ENCODE data around the gene PTGR3.

The PTGR3 gene

DNA sequence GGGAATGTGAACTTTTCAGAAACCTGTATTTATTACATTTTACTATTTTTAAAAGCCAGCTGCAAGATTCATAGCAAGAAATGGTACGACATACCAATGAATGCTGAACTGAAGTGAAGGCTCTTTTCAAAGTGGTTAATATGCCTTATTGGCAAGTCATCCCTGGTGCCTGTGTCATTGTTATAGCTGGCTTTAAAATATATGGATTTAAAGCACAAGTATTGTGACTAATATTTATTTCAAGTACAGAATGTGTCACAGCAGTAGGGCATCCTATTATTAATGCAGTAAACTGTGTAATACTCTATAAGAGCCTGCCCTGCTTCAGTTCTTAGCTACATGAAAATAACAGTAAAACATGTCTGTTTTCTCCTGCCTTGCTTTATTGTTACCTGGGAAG lies 12.5 kb upstream of the PTGR3 start:
- H3K9ac ChIP-seq (ENCODE audit: low read length): no peak overlapping the region
- H3K4me2 ChIP-seq (ENCODE audit: low read length): no peak overlapping the region
- no peaks in the 10 kb centered on the region for H3K4me1 ChIP-seq (ENCODE audit: insufficient read depth, low read length, severe bottlenecking)
- H2AFZ ChIP-seq (ENCODE audit: low read length): no peak overlapping the region
- no peaks in the 10 kb centered on the region for H3K9me2 ChIP-seq (ENCODE audit: low read depth, low read length)
- H3K36me3 ChIP-seq (ENCODE audit: insufficient read depth, low read length): no peaks in the 10 kb centered on the region
- H3K27ac ChIP-seq (ENCODE audit: low read depth, low read length, poor library complexity, severe bottlenecking): no peak overlapping the region
- no peaks in the 10 kb centered on the region for H4K20me1 ChIP-seq (ENCODE audit: insufficient read depth, low read length)
- no peaks in the 10 kb centered on the region for H3F3A ChIP-seq (ENCODE audit: insufficient read depth, low read length)
- no peaks in the 10 kb centered on the region for H3K79me2 ChIP-seq (ENCODE audit: insufficient read depth, low read length)
- H3K9me3 ChIP-seq (ENCODE audit: low read length): no peaks in the 10 kb centered on the region
- H3K27me3 ChIP-seq (ENCODE audit: insufficient read depth, low read length): no peaks in the 10 kb centered on the region; the same call in 1 of the 2 replicates
- TF ChIP-seq, protein P1, sequence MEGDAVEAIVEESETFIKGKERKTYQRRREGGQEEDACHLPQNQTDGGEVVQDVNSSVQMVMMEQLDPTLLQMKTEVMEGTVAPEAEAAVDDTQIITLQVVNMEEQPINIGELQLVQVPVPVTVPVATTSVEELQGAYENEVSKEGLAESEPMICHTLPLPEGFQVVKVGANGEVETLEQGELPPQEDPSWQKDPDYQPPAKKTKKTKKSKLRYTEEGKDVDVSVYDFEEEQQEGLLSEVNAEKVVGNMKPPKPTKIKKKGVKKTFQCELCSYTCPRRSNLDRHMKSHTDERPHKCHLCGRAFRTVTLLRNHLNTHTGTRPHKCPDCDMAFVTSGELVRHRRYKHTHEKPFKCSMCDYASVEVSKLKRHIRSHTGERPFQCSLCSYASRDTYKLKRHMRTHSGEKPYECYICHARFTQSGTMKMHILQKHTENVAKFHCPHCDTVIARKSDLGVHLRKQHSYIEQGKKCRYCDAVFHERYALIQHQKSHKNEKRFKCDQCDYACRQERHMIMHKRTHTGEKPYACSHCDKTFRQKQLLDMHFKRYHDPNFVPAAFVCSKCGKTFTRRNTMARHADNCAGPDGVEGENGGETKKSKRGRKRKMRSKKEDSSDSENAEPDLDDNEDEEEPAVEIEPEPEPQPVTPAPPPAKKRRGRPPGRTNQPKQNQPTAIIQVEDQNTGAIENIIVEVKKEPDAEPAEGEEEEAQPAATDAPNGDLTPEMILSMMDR (IDR thresholded peaks at IDR 0.05; ENCODE audit: low read length): no peak
- no peak for TF ChIP-seq EZH2 (IDR thresholded peaks at IDR 0.05; ENCODE audit: borderline replicate concordance, low read length)
- no peak overlapping the region for H3K4me3 ChIP-seq (ENCODE audit: low read depth, low read length, poor library complexity, severe bottlenecking)

DNA sequence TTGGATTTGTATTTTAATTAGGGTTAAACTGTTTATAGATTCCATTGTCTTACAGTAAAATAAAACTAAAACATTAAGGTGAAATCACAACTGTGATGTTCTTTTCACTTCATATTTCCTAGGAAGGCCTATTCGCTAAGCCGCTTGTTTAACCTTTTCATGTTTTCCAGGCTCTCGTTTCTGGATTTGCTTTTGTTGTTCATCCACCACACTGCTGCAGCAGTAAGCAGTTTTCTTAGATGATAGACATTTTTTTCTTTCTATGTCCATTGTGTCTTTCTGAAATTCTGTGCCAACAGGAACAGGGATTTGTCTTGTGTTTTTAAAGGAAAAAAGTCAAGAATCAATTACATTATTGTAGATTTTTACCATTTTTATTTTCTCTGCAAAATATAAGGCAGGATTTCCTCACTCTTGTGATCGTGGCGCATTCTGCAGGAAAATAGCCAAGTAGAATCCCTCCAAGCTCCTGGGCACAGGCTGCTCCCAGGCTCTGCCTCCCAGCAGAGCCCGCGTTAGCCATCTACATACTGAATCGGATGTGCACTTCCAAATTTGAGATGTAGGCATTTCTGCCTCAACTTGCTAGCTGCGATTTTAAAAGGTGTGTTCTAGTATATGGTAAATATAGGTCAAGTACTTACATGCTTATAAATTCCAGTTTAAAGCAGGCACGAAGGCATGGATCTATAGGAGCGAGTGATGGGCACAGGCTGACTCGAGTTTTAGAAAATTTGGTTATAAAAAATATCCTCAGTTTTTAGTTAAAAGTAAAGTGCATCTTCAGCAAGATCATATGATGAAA lies 11.8 kb upstream of the PTGR3 start:
- TF ChIP-seq, protein P1 (IDR thresholded peaks at IDR 0.05; ENCODE audit: low read length): no peak
- TF ChIP-seq EZH2 (IDR thresholded peaks at IDR 0.05; ENCODE audit: borderline replicate concordance, low read length): no peak
- no peak overlapping the region for H3K4me2 ChIP-seq (ENCODE audit: low read length)
- no peaks in the 10 kb centered on the region for H3K79me2 ChIP-seq (ENCODE audit: insufficient read depth, low read length)
- H3K9ac ChIP-seq (ENCODE audit: low read length): no peak overlapping the region
- no peaks in the 10 kb centered on the region for H3K4me1 ChIP-seq (ENCODE audit: insufficient read depth, low read length, severe bottlenecking)
- H3K9me3 ChIP-seq (ENCODE audit: low read length): no peaks in the 10 kb centered on the region
- no peak overlapping the region for H3K4me3 ChIP-seq (ENCODE audit: low read depth, low read length, poor library complexity, severe bottlenecking)
- no peaks in the 10 kb centered on the region for H4K20me1 ChIP-seq (ENCODE audit: insufficient read depth, low read length)
- H3K27ac ChIP-seq (ENCODE audit: low read depth, low read length, poor library complexity, severe bottlenecking): no peak overlapping the region
- no peaks in the 10 kb centered on the region for H3K9me2 ChIP-seq (ENCODE audit: low read depth, low read length)
- no peaks in the 10 kb centered on the region; the same call in 1 of the 2 replicates for H3K27me3 ChIP-seq (ENCODE audit: insufficient read depth, low read length)
- no peaks in the 10 kb centered on the region for H3K36me3 ChIP-seq (ENCODE audit: insufficient read depth, low read length)
- no peaks in the 10 kb centered on the region for H3F3A ChIP-seq (ENCODE audit: insufficient read depth, low read length)
- no peak overlapping the region for H2AFZ ChIP-seq (ENCODE audit: low read length)

DNA sequence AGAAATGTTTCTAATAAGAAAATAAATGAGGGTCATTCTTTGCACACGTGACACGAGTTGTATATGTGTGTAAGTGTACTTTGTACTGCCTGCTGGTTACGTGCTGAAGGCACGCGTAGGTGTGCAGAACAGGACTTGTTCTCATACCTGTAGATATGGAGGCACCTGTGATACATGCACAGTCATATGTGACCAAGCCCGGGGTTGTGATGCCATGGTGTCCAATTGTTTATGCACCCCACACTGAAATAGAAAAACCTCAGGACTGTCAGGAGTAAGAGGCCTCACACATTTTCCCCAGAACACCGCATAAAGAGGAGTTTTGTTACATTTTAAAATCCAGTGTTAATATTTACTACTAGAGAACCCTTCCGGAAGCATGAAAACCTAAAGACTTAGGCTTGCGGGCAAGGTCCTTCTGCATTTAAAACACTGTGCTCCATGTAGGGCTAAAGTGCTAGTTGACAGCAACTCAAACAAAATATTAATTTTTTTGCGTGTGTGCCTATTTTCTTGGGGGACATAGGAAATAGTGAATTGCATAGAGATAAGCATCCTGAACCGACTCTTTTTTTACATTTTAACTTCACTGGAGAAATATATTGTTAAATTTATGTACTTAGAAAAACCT lies 10.9 kb upstream of the PTGR3 start:
- Histone ChIP-seq H3K4me3 (ENCODE audit: low read depth, low read length, poor library complexity, severe bottlenecking) (no peak overlapping the region), H4K20me1 (ENCODE audit: insufficient read depth, low read length) (no peaks in the 10 kb centered on the region), H3K27me3 (ENCODE audit: insufficient read depth, low read length) (no peaks in the 10 kb centered on the region; the same call in 1 of the 2 replicates), H3K4me2 (ENCODE audit: low read length) (no peak overlapping the region), H3F3A (ENCODE audit: insufficient read depth, low read length) (no peaks in the 10 kb centered on the region), H3K27ac (ENCODE audit: low read depth, low read length, poor library complexity, severe bottlenecking) (no peak overlapping the region), H2AFZ (ENCODE audit: low read length) (no peak overlapping the region), H3K4me1 (ENCODE audit: insufficient read depth, low read length, severe bottlenecking) (no peaks in the 10 kb centered on the region), H3K9me3 (ENCODE audit: low read length) (no peaks in the 10 kb centered on the region), H3K9ac (ENCODE audit: low read length) (no peak overlapping the region), H3K9me2 (ENCODE audit: low read depth, low read length) (no peaks in the 10 kb centered on the region), H3K36me3 (ENCODE audit: insufficient read depth, low read length) (no peaks in the 10 kb centered on the region; the same call in 1 of the 2 replicates), H3K79me2 (ENCODE audit: insufficient read depth, low read length) (no peaks in the 10 kb centered on the region)
- TF ChIP-seq EZH2 (IDR thresholded peaks at IDR 0.05; ENCODE audit: borderline replicate concordance, low read length): no peak
- TF ChIP-seq, protein P1 (IDR thresholded peaks at IDR 0.05; ENCODE audit: low read length): no peak

Data from OCI-LY1 (cell line).